Measurements from ENCODE around the gene PPP1R3C. TPM values are rescaled to one million over a fixed set of nuclear protein-coding genes. Genes with fewer than 3 reads are reported as not detected.

PPP1R3C gene
- total and polyA plus RNA-seq, 2 of the 4 experiments (the other 2 are of a cell fraction) = 17.4 to 62.9 TPM

GRCh38 chr10:91593366-91593765 is 39.5 kb downstream of the PPP1R3C start:
- Histone ChIP-seq H3K14ac (replicated peaks; ENCODE audit: low read depth, low read length) (no peak overlapping the region), H4K5ac (ENCODE audit: low read depth, low read length) (no peak overlapping the region; the same call in 1 of the 2 replicates), H2AFZ (replicated peaks; ENCODE audit: low read length, poor library complexity) (no peak overlapping the region), H2BK15ac (ENCODE audit: low read depth, low read length) (peak overlapping the region; percentile 91; the same call in 2 of the 3 replicates), H2BK20ac (ENCODE audit: low read depth, low read length) (peak overlapping the region; percentile 98), H3K4me1 (ENCODE audit: control insufficient read depth, insufficient read depth, low read length) (peaks cover 47% of the 10 kb centered on the region), H2AK9ac (replicated peaks; ENCODE audit: low read depth, low read length, poor library complexity) (no peak overlapping the region), H3K27ac (ENCODE audit: insufficient read depth, low read length) (no peak overlapping the region), H3K4me2 (ENCODE audit: low read depth, low read length) (no peak overlapping the region), H4K20me1 (ENCODE audit: insufficient read depth, low read length) (peaks cover 3% of the 10 kb centered on the region; the same call in 1 of the 2 replicates), H4K8ac (ENCODE audit: low read depth in 2 of 2, low read length in 2 of 2) (no peak overlapping the region), H3K18ac (ENCODE audit: low read depth, low read length) (no peak overlapping the region), H2BK5ac (ENCODE audit: low read depth, low read length, poor library complexity, severe bottlenecking) (no peak overlapping the region), H3K27me3 (ENCODE audit: control insufficient read depth, insufficient read depth, low read length) (no peaks in the 10 kb centered on the region), H3K23ac (ENCODE audit: low read depth, low read length) (no peak overlapping the region), H4K91ac (ENCODE audit: insufficient read depth, low read depth, low read length) (peak overlapping the region; percentile 72), H3K4ac (ENCODE audit: low read depth, low read length) (peak overlapping the region; percentile 24; the same call in 1 of the 2 replicates), H3K9me1 (ENCODE audit: insufficient read depth, low read length) (peaks cover 39% of the 10 kb centered on the region), H3K9me3 (ENCODE audit: control insufficient read depth, insufficient read depth, low read length) (no peaks in the 10 kb centered on the region), H2BK120ac (ENCODE audit: low read depth, low read length) (peak overlapping the region; percentile 97; the same call in 1 of the 2 replicates), H3K9ac (ENCODE audit: low read depth, low read length) (no peak overlapping the region), H2AK5ac (ENCODE audit: low read depth, low read length) (peak overlapping the region; percentile 53), H3K79me1 (ENCODE audit: low read depth in 1 of 2, low read length in 2 of 2) (no peaks in the 10 kb centered on the region), H3K4me3 (ENCODE audit: insufficient read depth, low read depth, low read length) (no peak overlapping the region), H3K56ac (ENCODE audit: extremely low read depth, insufficient read depth, low read length) (no peak overlapping the region), H3K36me3 (ENCODE audit: control insufficient read depth, insufficient read depth, low read length) (no peaks in the 10 kb centered on the region)
- in situ Hi-C loops (cut with MboI; ENCODE audit: low sequenced_read_pairs) = no loop called here
- no peak for TF ChIP-seq BHLHE40 (IDR thresholded peaks at IDR 0.05; ENCODE audit: low read depth, low read length)
- no peak for TF ChIP-seq FOS (IDR thresholded peaks at IDR 0.05; ENCODE audit: low read depth, low read length)
- TF ChIP-seq MAZ (IDR thresholded peaks at IDR 0.05; ENCODE audit: borderline replicate concordance, low read depth, low read length) = no peak
- TF ChIP-seq POLR2A (IDR thresholded peaks at IDR 0.05; ENCODE audit: low read depth, low read length) = no peak
- no peak for TF ChIP-seq RCOR1 (IDR thresholded peaks at IDR 0.05; ENCODE audit: insufficient replicate concordance, low read length)
- no peak for TF ChIP-seq RAD21 (IDR thresholded peaks at IDR 0.05; ENCODE audit: low read length)
- no peak for TF ChIP-seq MXI1 (IDR thresholded peaks at IDR 0.05; ENCODE audit: borderline replicate concordance, low read depth, low read length)
- TF ChIP-seq, protein P1, sequence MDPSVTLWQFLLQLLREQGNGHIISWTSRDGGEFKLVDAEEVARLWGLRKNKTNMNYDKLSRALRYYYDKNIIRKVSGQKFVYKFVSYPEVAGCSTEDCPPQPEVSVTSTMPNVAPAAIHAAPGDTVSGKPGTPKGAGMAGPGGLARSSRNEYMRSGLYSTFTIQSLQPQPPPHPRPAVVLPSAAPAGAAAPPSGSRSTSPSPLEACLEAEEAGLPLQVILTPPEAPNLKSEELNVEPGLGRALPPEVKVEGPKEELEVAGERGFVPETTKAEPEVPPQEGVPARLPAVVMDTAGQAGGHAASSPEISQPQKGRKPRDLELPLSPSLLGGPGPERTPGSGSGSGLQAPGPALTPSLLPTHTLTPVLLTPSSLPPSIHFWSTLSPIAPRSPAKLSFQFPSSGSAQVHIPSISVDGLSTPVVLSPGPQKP (IDR thresholded peaks at IDR 0.05; ENCODE audit: borderline replicate concordance, low read depth, low read length) = no peak
- TF ChIP-seq, protein P2, sequence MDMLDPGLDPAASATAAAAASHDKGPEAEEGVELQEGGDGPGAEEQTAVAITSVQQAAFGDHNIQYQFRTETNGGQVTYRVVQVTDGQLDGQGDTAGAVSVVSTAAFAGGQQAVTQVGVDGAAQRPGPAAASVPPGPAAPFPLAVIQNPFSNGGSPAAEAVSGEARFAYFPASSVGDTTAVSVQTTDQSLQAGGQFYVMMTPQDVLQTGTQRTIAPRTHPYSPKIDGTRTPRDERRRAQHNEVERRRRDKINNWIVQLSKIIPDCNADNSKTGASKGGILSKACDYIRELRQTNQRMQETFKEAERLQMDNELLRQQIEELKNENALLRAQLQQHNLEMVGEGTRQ (IDR thresholded peaks at IDR 0.05; ENCODE audit: low read depth, low read length) = no peak
- TF ChIP-seq CEBPB (IDR thresholded peaks at IDR 0.05; ENCODE audit: low read depth, low read length) = no peak
- TF ChIP-seq SMC3 (IDR thresholded peaks at IDR 0.05; ENCODE audit: low read depth, low read length) = no peak
- TF ChIP-seq MAFK (IDR thresholded peaks at IDR 0.05; ENCODE audit: low read depth, low read length) = no peak
- TF ChIP-seq RFX5 (IDR thresholded peaks at IDR 0.05; ENCODE audit: low read depth, low read length) = no peak
- no peak for TF ChIP-seq CHD1 (IDR thresholded peaks at IDR 0.05; ENCODE audit: low read depth, low read length)
- TF ChIP-seq, protein P3, sequence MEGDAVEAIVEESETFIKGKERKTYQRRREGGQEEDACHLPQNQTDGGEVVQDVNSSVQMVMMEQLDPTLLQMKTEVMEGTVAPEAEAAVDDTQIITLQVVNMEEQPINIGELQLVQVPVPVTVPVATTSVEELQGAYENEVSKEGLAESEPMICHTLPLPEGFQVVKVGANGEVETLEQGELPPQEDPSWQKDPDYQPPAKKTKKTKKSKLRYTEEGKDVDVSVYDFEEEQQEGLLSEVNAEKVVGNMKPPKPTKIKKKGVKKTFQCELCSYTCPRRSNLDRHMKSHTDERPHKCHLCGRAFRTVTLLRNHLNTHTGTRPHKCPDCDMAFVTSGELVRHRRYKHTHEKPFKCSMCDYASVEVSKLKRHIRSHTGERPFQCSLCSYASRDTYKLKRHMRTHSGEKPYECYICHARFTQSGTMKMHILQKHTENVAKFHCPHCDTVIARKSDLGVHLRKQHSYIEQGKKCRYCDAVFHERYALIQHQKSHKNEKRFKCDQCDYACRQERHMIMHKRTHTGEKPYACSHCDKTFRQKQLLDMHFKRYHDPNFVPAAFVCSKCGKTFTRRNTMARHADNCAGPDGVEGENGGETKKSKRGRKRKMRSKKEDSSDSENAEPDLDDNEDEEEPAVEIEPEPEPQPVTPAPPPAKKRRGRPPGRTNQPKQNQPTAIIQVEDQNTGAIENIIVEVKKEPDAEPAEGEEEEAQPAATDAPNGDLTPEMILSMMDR (conservative IDR thresholded peaks at IDR 0.05; ENCODE audit: low read depth, low read length) = no peak
- no peak for TF ChIP-seq NFE2L2 (IDR thresholded peaks at IDR 0.05; ENCODE audit: low read depth, low read length)
- dilution Hi-C loops (cut with HindIII; ENCODE audit: low sequenced_read_pairs, unreplicated experiment) = no loop called here
- DNase-seq (no peak), ATAC-seq (ENCODE audit: low read depth) (no peak)
- ChIA-PET POLR2A (ENCODE audit: unreplicated experiment) (no interaction called here), CTCF (no interaction called here)
- WGBS, 2 experiments (ENCODE audit: extremely low coverage in 2 of 2, insufficient read length in 1 of 2) = 100% methylated on average over 3 of the region's 8 CpGs; no CpG with 5 or more reads in 1 of the 2 experiments
- BruUV-seq (replicated peaks) = no TSS peak
- intact Hi-C loops (cut with micrococcal nuclease) = no loop called here
